ENCODE measurements around the gene PAOX. TPM values are rescaled to one million over a fixed set of nuclear protein-coding genes. Genes with fewer than 3 reads are reported as not detected.
A peak's percentile ranks its signal among the peaks of the same experiment; 100 is the strongest.

Gene PAOX
- total RNA-seq, 5 donors from 2014 or later (not counting 1 experiment from before 2014, with no cell fraction given): 4.3 to 20.0 (median 14.5) TPM

DNA sequence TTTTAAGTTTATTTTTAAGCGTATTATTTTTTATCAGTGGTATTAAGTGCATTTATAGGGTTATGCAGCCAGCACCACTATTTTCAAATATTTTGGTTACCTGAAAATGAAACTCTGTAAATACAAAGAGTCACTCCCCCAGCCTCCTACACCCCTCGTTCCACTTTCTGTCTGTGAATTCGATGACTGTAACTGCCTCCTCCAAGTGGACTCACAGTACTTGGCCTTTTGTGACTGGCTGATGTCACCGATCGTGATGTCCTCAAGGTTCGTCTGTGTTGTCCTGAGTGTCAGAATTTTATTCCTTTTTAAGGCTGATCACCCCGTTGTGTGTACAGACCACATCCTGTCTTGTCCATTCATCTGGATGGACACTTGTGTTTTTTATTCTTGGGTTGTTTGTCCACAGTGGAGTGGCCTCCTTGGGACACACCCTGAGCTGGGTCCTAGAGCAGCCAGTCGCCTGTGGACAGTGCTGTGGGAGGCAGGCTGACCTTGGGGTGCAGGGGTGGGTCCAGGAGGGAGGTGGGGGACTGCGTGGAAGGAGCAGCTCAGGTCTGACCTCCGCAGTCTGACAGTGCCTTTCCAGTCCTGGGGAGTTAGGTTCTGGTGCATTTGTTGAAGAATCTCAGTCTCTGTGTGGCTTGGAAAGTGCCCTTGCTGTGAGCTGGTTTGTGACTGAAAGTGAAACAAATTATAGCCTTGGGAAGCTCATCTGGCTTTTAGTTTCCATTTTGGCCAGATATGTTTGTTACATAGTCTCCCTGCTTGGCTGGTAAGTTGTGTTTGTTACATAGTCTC lies 21.8 kb downstream of the PAOX start:
- DNase-seq (peak in 1 of 35 experiments; percentile 11), ATAC-seq (replicated peaks in 1 of 4) (peak in 1 of 4 experiments; percentile 32)
- H3K4me3 ChIP-seq (ENCODE audit: control insufficient read depth in 1 of 2, extremely low read depth in 1 of 2, low read length in 1 of 2): no peak overlapping the region
- peaks cover 0 to 20% of the 10 kb centered on the region in 2 experiments for H3K4me1 ChIP-seq (ENCODE audit: control insufficient read depth in 1 of 2, extremely low read depth in 1 of 2, insufficient read depth in 2 of 2, low read length in 2 of 2)
- no peaks in the 10 kb centered on the region for H3K27me3 ChIP-seq (replicated peaks in 1 of 2; ENCODE audit: control insufficient read depth in 2 of 2, extremely low read depth in 1 of 2, insufficient read depth in 2 of 2, low read length in 1 of 2)
- no peaks in the 10 kb centered on the region for H3K9me3 Mint-ChIP-seq
- CTCF ChIA-PET: no interaction called here
- POLR2A ChIA-PET: interaction anchor here in 1 of 2 donors (1.1 kb wide), 1 partner anchor 10 kb away, joined by 3 read pairs; no protein-coding TSS in a partner anchor
- peaks cover 50% of the 10 kb centered on the region for H3K36me3 Mint-ChIP-seq
- no peaks in the 10 kb centered on the region for H3K9me3 ChIP-seq
- no peaks in the 10 kb centered on the region for H3K27me3 Mint-ChIP-seq
- H3K36me3 ChIP-seq (ENCODE audit: control insufficient read depth in 2 of 2, extremely low read depth in 1 of 2, insufficient read depth in 1 of 2, low read length in 1 of 2): peaks cover 11 to 61% of the 10 kb centered on the region in 2 donors
- H3K27ac ChIP-seq (ENCODE audit: low read length): no peak overlapping the region
- H3K4me3 Mint-ChIP-seq: no peak overlapping the region
- peaks cover 38 to 47% (median 43%) of the 10 kb centered on the region in 3 donors for H3K4me1 Mint-ChIP-seq
- H3K27ac Mint-ChIP-seq: peak overlapping the region; percentile 46 to 55
- WGBS (ENCODE audit: insufficient coverage): 60% methylated on average over 9 of the region's 10 CpGs

DNA sequence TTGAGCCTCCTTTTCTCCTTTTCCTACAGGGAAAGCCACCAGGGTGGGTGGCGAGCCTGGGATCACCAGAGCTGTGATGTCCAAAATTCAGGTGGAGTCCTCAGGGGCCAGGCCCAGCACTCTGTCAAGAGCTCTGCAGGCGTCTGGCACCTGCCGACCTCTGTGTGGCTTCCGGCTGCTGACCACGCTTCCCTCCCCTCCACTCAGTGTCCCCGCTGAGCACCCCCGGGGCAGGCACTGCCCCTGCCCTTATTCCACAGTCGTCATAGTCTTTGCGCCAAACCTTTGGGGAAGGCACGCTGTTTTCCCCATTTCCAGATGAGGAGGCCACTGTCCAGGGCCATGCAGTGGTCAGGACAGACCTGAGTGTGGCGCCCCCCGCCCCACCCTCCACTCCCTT lies 22.4 kb downstream of the PAOX start:
- no peaks in the 10 kb centered on the region for H3K27me3 ChIP-seq (replicated peaks in 1 of 2; ENCODE audit: control insufficient read depth in 2 of 2, extremely low read depth in 1 of 2, insufficient read depth in 2 of 2, low read length in 1 of 2)
- DNase-seq: no peak
- no peak overlapping the region for H3K4me3 ChIP-seq (ENCODE audit: control insufficient read depth in 1 of 2, extremely low read depth in 1 of 2, low read length in 1 of 2)
- peaks cover 54% of the 10 kb centered on the region for H3K36me3 Mint-ChIP-seq
- peaks cover 5 to 56% of the 10 kb centered on the region in 2 donors for H3K36me3 ChIP-seq (ENCODE audit: control insufficient read depth in 2 of 2, extremely low read depth in 1 of 2, insufficient read depth in 1 of 2, low read length in 1 of 2)
- POLR2A ChIA-PET: interaction anchor here in 1 of 2 donors (0.5 to 1.1 kb wide), 2 partner anchors 11 to 18 kb away, joined by 3 to 6 read pairs; no protein-coding TSS in a partner anchor
- no peaks in the 10 kb centered on the region for H3K9me3 ChIP-seq
- no peak for ATAC-seq (replicated peaks in 1 of 4)
- H3K4me1 ChIP-seq (ENCODE audit: control insufficient read depth in 1 of 2, extremely low read depth in 1 of 2, insufficient read depth in 2 of 2, low read length in 2 of 2): peaks cover 0 to 15% of the 10 kb centered on the region in 2 experiments
- H3K4me3 Mint-ChIP-seq: peak overlapping the region in 1 of 3 donors; percentile 9
- CTCF ChIA-PET: no interaction called here
- 82% methylated on average over 7 of the region's 12 CpGs for WGBS (ENCODE audit: insufficient coverage)
- no peaks in the 10 kb centered on the region for H3K27me3 Mint-ChIP-seq
- no peak overlapping the region for H3K27ac ChIP-seq (ENCODE audit: low read length)
- peak overlapping the region in 1 of 2 donors; percentile 46 for H3K27ac Mint-ChIP-seq
- H3K9me3 Mint-ChIP-seq: no peaks in the 10 kb centered on the region
- peaks cover 40 to 51% (median 45%) of the 10 kb centered on the region in 3 donors for H3K4me1 Mint-ChIP-seq

GRCh38 chr10:133401981-133402725 lies 23.1 kb downstream of the PAOX start:
- H3K36me3 Mint-ChIP-seq: peaks cover 60% of the 10 kb centered on the region
- peaks cover 5 to 55% of the 10 kb centered on the region in 2 donors for H3K36me3 ChIP-seq (ENCODE audit: control insufficient read depth in 2 of 2, extremely low read depth in 1 of 2, insufficient read depth in 1 of 2, low read length in 1 of 2)
- WGBS (ENCODE audit: insufficient coverage): 99% methylated on average over 12 of the region's 21 CpGs

DNA sequence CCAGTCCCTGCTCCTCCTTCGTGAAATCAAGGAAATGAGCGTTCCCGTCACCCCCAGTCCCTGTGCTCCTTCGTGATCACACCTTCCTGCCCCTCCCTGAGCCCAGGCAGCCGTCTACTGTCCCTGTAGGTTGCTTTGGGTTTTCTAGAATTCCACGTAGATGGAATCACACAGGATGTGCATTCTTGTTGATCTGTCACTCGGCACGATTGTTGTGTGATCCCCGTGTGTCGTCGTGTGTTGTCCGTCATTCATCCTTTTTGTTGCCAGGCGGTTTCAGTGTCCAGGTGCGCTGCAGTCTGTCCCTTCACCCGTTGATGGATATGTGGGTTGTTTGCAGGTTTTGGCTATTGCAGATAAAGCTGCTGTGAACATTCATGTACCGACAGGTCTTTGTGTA lies 24.3 kb downstream of the PAOX start:
- peaks cover 5 to 54% of the 10 kb centered on the region in 2 donors for H3K36me3 ChIP-seq (ENCODE audit: control insufficient read depth in 2 of 2, extremely low read depth in 1 of 2, insufficient read depth in 1 of 2, low read length in 1 of 2)
- ChIA-PET CTCF (no interaction called here), POLR2A (no interaction called here)
- H3K27me3 ChIP-seq (replicated peaks in 1 of 2; ENCODE audit: control insufficient read depth in 2 of 2, extremely low read depth in 1 of 2, insufficient read depth in 2 of 2, low read length in 1 of 2): no peaks in the 10 kb centered on the region
- Mint-ChIP-seq H3K4me3 (no peak overlapping the region), H3K36me3 (peaks cover 62% of the 10 kb centered on the region), H3K4me1 (peaks cover 34 to 49% (median 47%) of the 10 kb centered on the region in 3 donors), H3K9me3 (no peaks in the 10 kb centered on the region), H3K27ac (peak overlapping the region in 1 of 2 donors; percentile 57), H3K27me3 (no peaks in the 10 kb centered on the region)
- no peak for DNase-seq
- H3K4me3 ChIP-seq (ENCODE audit: control insufficient read depth in 1 of 2, extremely low read depth in 1 of 2, low read length in 1 of 2): no peak overlapping the region
- no peaks in the 10 kb centered on the region for H3K9me3 ChIP-seq
- peaks cover 0 to 15% of the 10 kb centered on the region in 2 experiments for H3K4me1 ChIP-seq (ENCODE audit: control insufficient read depth in 1 of 2, extremely low read depth in 1 of 2, insufficient read depth in 2 of 2, low read length in 2 of 2)
- ATAC-seq (replicated peaks in 1 of 4): no peak
- 88% methylated on average over 11 of the region's 16 CpGs for WGBS (ENCODE audit: insufficient coverage)
- no peak overlapping the region for H3K27ac ChIP-seq (ENCODE audit: low read length)

More at GRCh38 chr10:133401981-133402725, 23.1 kb downstream of the PAOX start:
- Histone ChIP-seq H3K27ac (ENCODE audit: low read length) (no peak overlapping the region), H3K9me3 (no peaks in the 10 kb centered on the region), H3K4me3 (ENCODE audit: control insufficient read depth in 1 of 2, extremely low read depth in 1 of 2, low read length in 1 of 2) (no peak overlapping the region), H3K27me3 (replicated peaks in 1 of 2; ENCODE audit: control insufficient read depth in 2 of 2, extremely low read depth in 1 of 2, insufficient read depth in 2 of 2, low read length in 1 of 2) (no peaks in the 10 kb centered on the region), H3K4me1 (ENCODE audit: control insufficient read depth in 1 of 2, extremely low read depth in 1 of 2, insufficient read depth in 2 of 2, low read length in 2 of 2) (peaks cover 0 to 15% of the 10 kb centered on the region in 2 experiments)
- peak overlapping the region in 1 of 2 donors; percentile 39 for H3K27ac Mint-ChIP-seq
- H3K4me1 Mint-ChIP-seq: peaks cover 34 to 50% (median 48%) of the 10 kb centered on the region in 3 donors
- ChIA-PET POLR2A (interaction anchor here in 1 of 2 donors (0.5 kb wide), 1 partner anchor 19 kb away, joined by 6 read pairs; no protein-coding TSS in a partner anchor), CTCF (no interaction called here)
- ATAC-seq (replicated peaks in 1 of 4): no peak
- no peaks in the 10 kb centered on the region for H3K27me3 Mint-ChIP-seq
- H3K9me3 Mint-ChIP-seq: no peaks in the 10 kb centered on the region
- no peak for DNase-seq
- H3K4me3 Mint-ChIP-seq: no peak overlapping the region

DNA sequence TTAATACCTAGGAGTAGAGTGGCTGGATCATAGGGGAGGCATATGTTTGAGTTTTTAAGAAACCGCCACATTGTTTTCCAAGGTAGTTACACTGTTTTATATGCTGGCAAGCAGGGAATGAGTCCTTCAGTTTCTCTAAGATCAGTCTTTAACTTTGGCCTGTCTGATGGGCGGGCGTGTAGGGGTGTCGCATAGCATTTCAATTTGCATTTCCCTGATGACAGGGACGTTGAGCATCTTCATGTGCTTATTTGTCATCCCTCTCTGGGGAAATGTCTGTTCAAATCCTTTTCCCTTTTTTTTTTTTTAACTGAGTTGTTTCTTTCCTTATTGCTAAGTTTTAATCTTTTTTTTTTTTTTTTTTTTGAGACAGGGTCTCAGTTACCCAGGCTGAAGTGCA lies 24.7 kb downstream of the PAOX start:
- WGBS (ENCODE audit: insufficient coverage): 100% methylated on average over 1 of the region's 5 CpGs
- no peak overlapping the region for H3K4me3 ChIP-seq (ENCODE audit: control insufficient read depth in 1 of 2, extremely low read depth in 1 of 2, low read length in 1 of 2)
- no peak for DNase-seq
- no peaks in the 10 kb centered on the region for H3K9me3 ChIP-seq
- ChIA-PET CTCF (no interaction called here), POLR2A (no interaction called here)
- Mint-ChIP-seq H3K4me1 (peaks cover 38 to 52% (median 50%) of the 10 kb centered on the region in 3 donors), H3K9me3 (peaks cover 0 to 4% (median 0%) of the 10 kb centered on the region in 3 donors), H3K27me3 (no peaks in the 10 kb centered on the region), H3K4me3 (no peak overlapping the region), H3K27ac (no peak overlapping the region), H3K36me3 (peaks cover 64% of the 10 kb centered on the region)
- no peaks in the 10 kb centered on the region for H3K27me3 ChIP-seq (replicated peaks in 1 of 2; ENCODE audit: control insufficient read depth in 2 of 2, extremely low read depth in 1 of 2, insufficient read depth in 2 of 2, low read length in 1 of 2)
- H3K4me1 ChIP-seq (ENCODE audit: control insufficient read depth in 1 of 2, extremely low read depth in 1 of 2, insufficient read depth in 2 of 2, low read length in 2 of 2): peaks cover 0 to 15% of the 10 kb centered on the region in 2 experiments
- H3K36me3 ChIP-seq (ENCODE audit: control insufficient read depth in 2 of 2, extremely low read depth in 1 of 2, insufficient read depth in 1 of 2, low read length in 1 of 2): peaks cover 5 to 50% of the 10 kb centered on the region in 2 donors
- ATAC-seq (replicated peaks in 1 of 4): no peak
- H3K27ac ChIP-seq (ENCODE audit: low read length): no peak overlapping the region

DNA sequence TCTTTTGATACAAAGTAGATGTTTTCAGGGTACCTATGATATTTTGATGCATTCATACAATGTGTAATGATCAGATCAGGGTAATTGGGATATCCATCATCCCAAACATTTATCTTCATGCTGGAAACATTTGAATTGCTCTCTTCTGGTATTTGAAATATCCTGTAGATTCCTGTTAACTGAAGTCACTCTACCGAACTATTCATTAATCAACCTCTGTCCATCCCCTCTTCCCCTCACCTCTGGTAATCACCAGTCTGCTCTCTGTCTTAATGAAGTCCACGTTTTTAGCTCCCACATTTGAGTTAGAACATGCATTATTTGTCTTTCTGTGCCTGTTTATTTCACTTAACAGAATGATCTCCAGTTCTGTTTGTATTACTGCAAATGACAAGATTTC lies 26.2 kb downstream of the PAOX start:
- CTCF ChIA-PET: no interaction called here
- WGBS (ENCODE audit: insufficient coverage): 59% methylated on average over 2 of the region's 2 CpGs
- peaks cover 0 to 12% of the 10 kb centered on the region in 2 experiments for H3K4me1 ChIP-seq (ENCODE audit: control insufficient read depth in 1 of 2, extremely low read depth in 1 of 2, insufficient read depth in 2 of 2, low read length in 2 of 2)
- peaks cover 49 to 58% (median 51%) of the 10 kb centered on the region in 3 donors for H3K4me1 Mint-ChIP-seq
- no peak overlapping the region for H3K27ac ChIP-seq (ENCODE audit: low read length)
- H3K4me3 ChIP-seq (ENCODE audit: control insufficient read depth in 1 of 2, extremely low read depth in 1 of 2, low read length in 1 of 2): no peak overlapping the region
- ATAC-seq (replicated peaks in 1 of 4) (no peak), DNase-seq (no peak)
- peaks cover 0 to 7% (median 0%) of the 10 kb centered on the region in 3 donors for H3K9me3 Mint-ChIP-seq
- peaks cover 70% of the 10 kb centered on the region for H3K36me3 Mint-ChIP-seq
- no peak overlapping the region for H3K4me3 Mint-ChIP-seq
- no peaks in the 10 kb centered on the region for H3K27me3 Mint-ChIP-seq
- no peak overlapping the region for H3K27ac Mint-ChIP-seq
- no peaks in the 10 kb centered on the region for H3K27me3 ChIP-seq (replicated peaks in 1 of 2; ENCODE audit: control insufficient read depth in 2 of 2, extremely low read depth in 1 of 2, insufficient read depth in 2 of 2, low read length in 1 of 2)
- peaks cover 5 to 52% of the 10 kb centered on the region in 2 donors for H3K36me3 ChIP-seq (ENCODE audit: control insufficient read depth in 2 of 2, extremely low read depth in 1 of 2, insufficient read depth in 1 of 2, low read length in 1 of 2)
- POLR2A ChIA-PET: no interaction called here
- no peaks in the 10 kb centered on the region for H3K9me3 ChIP-seq
